ENCODE measurements around the gene HOXB7. TPM values are rescaled to one million over a fixed set of nuclear protein-coding genes. Genes with fewer than 3 reads are reported as not detected.
A peak's percentile ranks its signal among the peaks of the same experiment; 100 is the strongest.

Gene HOXB7
- total RNA-seq, 2 experiments from 2014 or later = 1.7 TPM

GRCh38 chr17:48563867-48564187 is 47.0 kb downstream of the HOXB7 start:
- H3K9me3 Mint-ChIP-seq (ENCODE audit: low read depth) = no peaks in the 10 kb centered on the region
- CTCF ChIA-PET = no interaction called here
- H3K27me3 Mint-ChIP-seq = peaks cover 4% of the 10 kb centered on the region
- ATAC-seq (no peak), DNase-seq (no peak)
- no peak overlapping the region for H3K4me3 Mint-ChIP-seq
- H3K27ac Mint-ChIP-seq = no peak overlapping the region
- H3K36me3 Mint-ChIP-seq = peaks cover 1% of the 10 kb centered on the region
- H3K4me1 Mint-ChIP-seq = peaks cover 14% of the 10 kb centered on the region

DNA sequence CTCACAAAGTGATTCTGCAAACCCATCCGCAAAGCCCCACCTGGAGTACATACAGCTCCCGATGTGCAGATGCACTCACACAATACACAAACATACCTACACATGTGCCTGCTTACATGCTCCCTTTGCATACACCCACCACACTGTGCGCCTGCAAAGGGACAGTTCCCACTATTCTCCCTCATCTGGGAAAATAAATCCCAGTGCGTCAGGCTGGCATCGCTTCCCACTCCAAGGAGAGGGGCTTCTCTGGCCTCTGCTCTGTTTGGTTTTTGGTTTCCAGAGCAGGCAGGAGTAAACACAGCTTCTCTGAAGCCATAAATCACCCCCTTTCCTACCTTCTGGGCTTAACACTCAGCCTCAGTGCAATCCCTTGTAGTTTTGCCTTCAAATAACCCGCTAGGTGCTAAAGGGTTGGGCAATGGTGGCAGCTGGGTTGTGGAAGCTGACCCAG is 47.4 kb downstream of the HOXB7 start:
- CTCF ChIA-PET = no interaction called here
- no peak for DNase-seq
- Mint-ChIP-seq H3K36me3 (peaks cover 1% of the 10 kb centered on the region), H3K27me3 (peaks cover 2% of the 10 kb centered on the region), H3K4me3 (no peak overlapping the region), H3K27ac (no peak overlapping the region), H3K4me1 (peaks cover 14% of the 10 kb centered on the region), H3K9me3 (ENCODE audit: low read depth) (no peaks in the 10 kb centered on the region)
- no peak for ATAC-seq

DNA sequence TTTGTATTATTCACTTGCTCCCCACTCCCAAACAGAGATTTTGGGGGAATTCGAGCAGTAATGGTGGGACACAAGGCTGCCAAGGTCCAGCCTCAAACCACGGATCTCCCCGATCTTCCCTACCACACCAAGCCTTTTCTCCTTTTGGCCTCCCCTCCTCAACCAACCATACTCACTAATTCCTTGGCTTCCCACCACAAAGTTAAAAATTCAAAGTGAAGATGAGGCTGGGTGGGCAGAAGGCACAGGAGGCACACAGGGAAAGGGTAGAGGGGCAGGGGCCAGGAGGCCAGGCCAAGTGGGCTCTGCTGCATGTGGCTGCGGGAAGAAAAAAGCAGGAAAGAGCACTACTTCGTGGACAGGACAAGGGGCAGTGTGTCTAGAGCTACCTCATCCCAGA is 47.9 kb downstream of the HOXB7 start:
- DNase-seq = no peak
- no peak for ATAC-seq
- H3K27me3 Mint-ChIP-seq = no peaks in the 10 kb centered on the region
- no peaks in the 10 kb centered on the region for H3K9me3 Mint-ChIP-seq (ENCODE audit: low read depth)
- CTCF ChIA-PET = no interaction called here
- H3K36me3 Mint-ChIP-seq = peaks cover 1% of the 10 kb centered on the region
- H3K4me1 Mint-ChIP-seq = peaks cover 14% of the 10 kb centered on the region
- H3K4me3 Mint-ChIP-seq = no peak overlapping the region
- no peak overlapping the region for H3K27ac Mint-ChIP-seq

GRCh38 chr17:48561884-48562810 is 48.7 kb downstream of the HOXB7 start:
- H3K36me3 Mint-ChIP-seq = peaks cover 1% of the 10 kb centered on the region
- no peak overlapping the region for H3K4me3 Mint-ChIP-seq
- DNase-seq (no peak), ATAC-seq (peak; percentile 64)
- H3K27ac Mint-ChIP-seq = peak overlapping the region; percentile 3
- H3K9me3 Mint-ChIP-seq (ENCODE audit: low read depth) = no peaks in the 10 kb centered on the region
- H3K27me3 Mint-ChIP-seq = no peaks in the 10 kb centered on the region
- CTCF ChIA-PET = interaction anchor here (1.4 to 1.6 kb wide), 2 partner anchors 69 to 210 kb away, joined by 4 to 6 read pairs; no protein-coding TSS in a partner anchor
- H3K4me1 Mint-ChIP-seq = peaks cover 14% of the 10 kb centered on the region

DNA sequence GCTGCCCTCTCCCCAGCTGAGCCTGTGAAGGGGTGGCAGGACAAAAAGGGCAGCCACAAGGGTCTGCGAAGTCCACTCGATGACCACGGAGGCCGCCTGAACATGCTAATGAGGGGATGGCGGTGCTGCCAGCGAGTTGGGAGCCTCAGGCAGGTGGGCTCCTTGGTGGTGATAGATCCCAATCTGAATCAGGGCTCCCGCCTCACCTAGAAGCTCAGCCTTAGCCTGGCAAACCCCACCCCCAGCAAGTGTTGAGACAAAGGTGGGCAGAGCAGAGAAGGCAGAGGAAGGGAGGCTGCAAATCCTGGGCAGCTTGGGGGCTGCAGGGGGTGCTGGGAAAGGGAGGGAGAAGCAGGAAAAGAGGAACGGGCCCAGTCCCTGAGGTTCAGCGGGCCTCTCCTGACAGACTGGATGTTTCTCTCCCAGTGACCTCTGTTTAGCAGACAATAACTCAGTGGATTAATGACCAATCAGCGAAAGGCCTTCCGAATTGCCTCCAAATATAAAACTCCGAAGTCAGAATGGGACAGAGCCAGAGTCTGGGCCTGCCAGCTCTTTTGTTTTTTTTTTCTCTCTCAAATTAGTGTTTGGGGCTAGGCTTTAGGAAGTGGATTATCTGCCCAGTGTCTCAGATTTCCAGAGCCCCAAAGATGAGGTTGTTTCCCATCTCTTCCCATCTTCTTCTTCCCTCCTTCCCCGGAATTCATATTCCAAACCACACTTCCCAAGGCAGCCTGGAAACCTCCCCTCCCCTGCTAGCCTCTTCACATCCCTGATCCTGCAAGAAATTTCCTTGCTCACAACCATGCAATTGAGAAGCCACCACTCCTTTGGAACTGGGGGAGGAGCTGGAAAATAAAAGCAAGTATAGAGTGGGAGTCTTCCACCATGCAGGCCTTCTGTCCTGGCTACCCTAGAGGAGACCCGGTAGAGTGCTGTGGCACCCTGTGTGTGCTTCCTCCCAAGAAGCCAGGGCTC is 50.7 kb downstream of the HOXB7 start:
- CTCF ChIA-PET = interaction anchor here (0.6 to 1.4 kb wide), 3 partner anchors 67 to 208 kb away, joined by 3 to 4 read pairs (median 3); no protein-coding TSS in a partner anchor
- H3K27me3 Mint-ChIP-seq = peaks cover 8% of the 10 kb centered on the region
- H3K27ac Mint-ChIP-seq = no peak overlapping the region
- H3K4me1 Mint-ChIP-seq = peaks cover 16% of the 10 kb centered on the region
- DNase-seq = no peak
- H3K36me3 Mint-ChIP-seq = peaks cover 3% of the 10 kb centered on the region
- ATAC-seq = no peak
- H3K4me3 Mint-ChIP-seq = no peak overlapping the region
- no peaks in the 10 kb centered on the region for H3K9me3 Mint-ChIP-seq (ENCODE audit: low read depth)

- Mint-ChIP-seq H3K27me3 (peaks cover 8% of the 10 kb centered on the region), H3K9me3 (ENCODE audit: low read depth) (no peaks in the 10 kb centered on the region)
These were observed 51.5 kb downstream of the HOXB7 start for GRCh38 chr17:48559122-48559839.

GRCh38 chr17:48558831-48559121 is 52.0 kb downstream of the HOXB7 start:
- Mint-ChIP-seq H3K27me3 (peaks cover 8% of the 10 kb centered on the region), H3K4me3 (no peak overlapping the region), H3K27ac (no peak overlapping the region), H3K4me1 (peaks cover 16% of the 10 kb centered on the region), H3K9me3 (ENCODE audit: low read depth) (no peaks in the 10 kb centered on the region), H3K36me3 (peaks cover 1% of the 10 kb centered on the region)
- CTCF ChIA-PET = interaction anchor here (0.9 kb wide), 1 partner anchor 66 kb away, joined by 3 read pairs; no protein-coding TSS in a partner anchor
- ATAC-seq = no peak
- no peak for DNase-seq

More at GRCh38 chr17:48559122-48559839, 51.5 kb downstream of the HOXB7 start:
- CTCF ChIA-PET = interaction anchor here (0.9 kb wide), 1 partner anchor 66 kb away, joined by 3 read pairs; no protein-coding TSS in a partner anchor
- DNase-seq (no peak), ATAC-seq (no peak)
- Mint-ChIP-seq H3K27ac (no peak overlapping the region), H3K4me1 (peaks cover 16% of the 10 kb centered on the region), H3K36me3 (peaks cover 1% of the 10 kb centered on the region), H3K4me3 (no peak overlapping the region)

- CTCF ChIA-PET = interaction anchor here (1.0 to 1.6 kb wide), 3 partner anchors 9 to 222 kb away, joined by 3 to 4 read pairs (median 3); no protein-coding TSS in a partner anchor
- H3K4me3 Mint-ChIP-seq = no peak overlapping the region
- peaks cover 1% of the 10 kb centered on the region for H3K36me3 Mint-ChIP-seq
- peaks cover 8% of the 10 kb centered on the region for H3K27me3 Mint-ChIP-seq
- H3K4me1 Mint-ChIP-seq = peaks cover 16% of the 10 kb centered on the region
- ATAC-seq (no peak), DNase-seq (no peak)
- no peaks in the 10 kb centered on the region for H3K9me3 Mint-ChIP-seq (ENCODE audit: low read depth)
- no peak overlapping the region for H3K27ac Mint-ChIP-seq
These were observed 52.6 kb downstream of the HOXB7 start for GRCh38 chr17:48558057-48558830.

Small RNA genes lying within 50 kb of the gene (microRNA-seq; reads per million reads assigned to microRNA genes)
- gene MIR196A1 = 16.2 reads per million, percentile 39 among the genes with 10 or more reads in this experiment

Other genes starting within 250 kb of the HOXB7 start
- 10 to 100 TPM; 75.5 to 91.4 TPM for gene SKAP1, start 180.8 kb downstream of the HOXB7 start, total RNA-seq
- gene HOXB1, start 80.0 kb downstream of the HOXB7 start, total RNA-seq = not detected
- gene HOXB2, start 65.9 kb downstream of the HOXB7 start, total RNA-seq = 10 to 100 TPM; 17.2 to 17.5 TPM
- gene HOXB4, start 32.7 kb downstream of the HOXB7 start, total RNA-seq = 1 to 10 TPM; 7.8 TPM
- gene HOXB3, start 20.8 kb downstream of the HOXB7 start, total RNA-seq = 10 to 100 TPM; 11.9 to 12.9 TPM
- under 1 TPM in 1 of 2 experiments, not detected in 1; 0.16 TPM for gene HOXB5, start 17.2 kb downstream of the HOXB7 start, total RNA-seq
- 1 to 10 TPM in 1 of 2 experiments, under 1 TPM in 1; 0.58 to 1.1 TPM for gene HOXB6, start 6.0 kb downstream of the HOXB7 start, total RNA-seq
- 1 to 10 TPM in 1 of 2 experiments, under 1 TPM in 1; 0.38 to 1.4 TPM for gene HOXB8, start 4.3 kb upstream of the HOXB7 start, total RNA-seq
- gene HOXB9, start 15.3 kb upstream of the HOXB7 start, total RNA-seq = 10 to 100 TPM in 1 of 2 experiments, 1 to 10 TPM in 1; 8.4 to 19.6 TPM
- not detected for gene PRAC1, start 111.5 kb upstream of the HOXB7 start, total RNA-seq
- not detected for gene PRAC2, start 112.2 kb upstream of the HOXB7 start, total RNA-seq
- gene HOXB13, start 117.7 kb upstream of the HOXB7 start, total RNA-seq = not detected
- gene TTLL6, start 206.2 kb upstream of the HOXB7 start, total RNA-seq = not detected
- 100 to 1,000 TPM; 165 to 170 TPM for gene CALCOCO2, start 220.0 kb upstream of the HOXB7 start, total RNA-seq

All from activated CD8-positive, alpha-beta memory T cell treated with anti-CD3 and anti-CD28 coated beads, Interleukin-2, amount 10 ng/mL, durations not matched to agents 7 days and 5 days (primary cell).